Measurements from ENCODE around the gene ZNF385C.

Gene ZNF385C

GRCh38 chr17:42051013-42051400, 47.3 kb downstream of the ZNF385C start:
- Histone ChIP-seq H3K27me3 (ENCODE audit: insufficient read depth, low read length, poor library complexity) (no peaks in the 10 kb centered on the region), H3K4me1 (ENCODE audit: control insufficient read depth, low read depth, low read length) (peaks cover 2% of the 10 kb centered on the region), H2BK120ac (ENCODE audit: low read depth, low read length) (no peak overlapping the region), H3K79me1 (ENCODE audit: low read length) (no peaks in the 10 kb centered on the region), H3K4me2 (ENCODE audit: low read length) (peak overlapping the region; percentile 87), H3K9ac (ENCODE audit: low read length) (peak overlapping the region; percentile 64), H2BK5ac (ENCODE audit: low read length) (no peak overlapping the region), H3K36me3 (ENCODE audit: control insufficient read depth, insufficient read depth, low read length) (no peaks in the 10 kb centered on the region), H3K18ac (ENCODE audit: low read length) (no peak overlapping the region), H2AK5ac (ENCODE audit: low read length) (no peak overlapping the region), H3K79me2 (ENCODE audit: control insufficient read depth, insufficient read depth, low read length) (no peaks in the 10 kb centered on the region), H3K4ac (ENCODE audit: low read depth, low read length) (no peak overlapping the region), H3K56ac (ENCODE audit: low read length) (peak overlapping the region; percentile 70), H3K4me3 (ENCODE audit: low read length) (peak overlapping the region; percentile 47), H4K5ac (ENCODE audit: low read length) (no peak overlapping the region), H3K27ac (ENCODE audit: low read depth, low read length) (no peak overlapping the region), H4K8ac (ENCODE audit: low read depth, low read length) (no peak overlapping the region), H2BK15ac (replicated peaks; ENCODE audit: low read depth) (no peak overlapping the region), H3K23ac (ENCODE audit: low read length) (no peak overlapping the region)
- DNase-seq, result no peak
- no CpG with 5 or more reads among the region's 8 CpGs for WGBS (ENCODE audit: extremely low coverage, insufficient coverage, low lambda C conversion rate)

GRCh38 chr17:42050393-42051012, 47.8 kb downstream of the ZNF385C start, which contains the start of gene C17orf113:
C17orf113 (minus strand) TSS chr17:42050601; CDS start chr17:42043376, 7,225 bp downstream.
- H2BK5ac ChIP-seq (ENCODE audit: low read length), result no peak within 1 kb of the TSS
- no peak within 1 kb of the TSS for H3K27ac ChIP-seq (ENCODE audit: low read depth, low read length)
- no peak within 1 kb of the TSS for H4K8ac ChIP-seq (ENCODE audit: low read depth, low read length)
- H3K36me3 ChIP-seq (ENCODE audit: control insufficient read depth, insufficient read depth, low read length), result no peaks in the 10 kb centered on the region
- H3K56ac ChIP-seq (ENCODE audit: low read length), result peak within 1 kb of the TSS; percentile 79
- peak within 1 kb of the TSS; percentile 87 for H3K4me2 ChIP-seq (ENCODE audit: low read length)
- peak within 1 kb of the TSS; percentile 64 for H3K9ac ChIP-seq (ENCODE audit: low read length)
- no peak within 1 kb of the TSS for H3K23ac ChIP-seq (ENCODE audit: low read length)
- H3K18ac ChIP-seq (ENCODE audit: low read length), result peak within 1 kb of the TSS; percentile 66
- peak; percentile 68 for DNase-seq
- H3K79me2 ChIP-seq (ENCODE audit: control insufficient read depth, insufficient read depth, low read length), result no peaks in the 10 kb centered on the region
- no peak within 1 kb of the TSS for H4K5ac ChIP-seq (ENCODE audit: low read length)
- no peak within 1 kb of the TSS for H2BK15ac ChIP-seq (replicated peaks; ENCODE audit: low read depth)
- peak within 1 kb of the TSS; percentile 47 for H3K4me3 ChIP-seq (ENCODE audit: low read length)
- no peak within 1 kb of the TSS for H3K4ac ChIP-seq (ENCODE audit: low read depth, low read length)
- no peak within 1 kb of the TSS for H2AK5ac ChIP-seq (ENCODE audit: low read length)
- H2BK120ac ChIP-seq (ENCODE audit: low read depth, low read length), result no peak within 1 kb of the TSS
- no CpG with 5 or more reads among the region's 65 CpGs for WGBS (ENCODE audit: extremely low coverage, insufficient coverage, low lambda C conversion rate)
- H3K79me1 ChIP-seq (ENCODE audit: low read length), result no peaks in the 10 kb centered on the region
- H3K4me1 ChIP-seq (ENCODE audit: control insufficient read depth, low read depth, low read length), result peaks cover 2% of the 10 kb centered on the region
- H3K27me3 ChIP-seq (ENCODE audit: insufficient read depth, low read length, poor library complexity), result no peaks in the 10 kb centered on the region

GRCh38 chr17:42049834-42050392, 48.4 kb downstream of the ZNF385C start:
- no peak overlapping the region for H2BK15ac ChIP-seq (replicated peaks; ENCODE audit: low read depth)
- H3K23ac ChIP-seq (ENCODE audit: low read length), result no peak overlapping the region
- peak overlapping the region; percentile 3 for H3K4me3 ChIP-seq (ENCODE audit: low read length)
- no peak for DNase-seq
- no peaks in the 10 kb centered on the region for H3K79me1 ChIP-seq (ENCODE audit: low read length)
- peak overlapping the region; percentile 79 for H3K56ac ChIP-seq (ENCODE audit: low read length)
- no peaks in the 10 kb centered on the region for H3K4me1 ChIP-seq (ENCODE audit: control insufficient read depth, low read depth, low read length)
- no peaks in the 10 kb centered on the region for H3K36me3 ChIP-seq (ENCODE audit: control insufficient read depth, insufficient read depth, low read length)
- H3K27me3 ChIP-seq (ENCODE audit: insufficient read depth, low read length, poor library complexity), result no peaks in the 10 kb centered on the region
- H2BK120ac ChIP-seq (ENCODE audit: low read depth, low read length), result no peak overlapping the region
- H3K27ac ChIP-seq (ENCODE audit: low read depth, low read length), result no peak overlapping the region
- no peak overlapping the region for H2AK5ac ChIP-seq (ENCODE audit: low read length)
- H3K4me2 ChIP-seq (ENCODE audit: low read length), result peak overlapping the region; percentile 59
- no peak overlapping the region for H3K18ac ChIP-seq (ENCODE audit: low read length)
- peak overlapping the region; percentile 62 for H3K9ac ChIP-seq (ENCODE audit: low read length)
- no peak overlapping the region for H4K8ac ChIP-seq (ENCODE audit: low read depth, low read length)
- H3K4ac ChIP-seq (ENCODE audit: low read depth, low read length), result no peak overlapping the region
- no peak overlapping the region for H2BK5ac ChIP-seq (ENCODE audit: low read length)
- H4K5ac ChIP-seq (ENCODE audit: low read length), result no peak overlapping the region
- no peaks in the 10 kb centered on the region for H3K79me2 ChIP-seq (ENCODE audit: control insufficient read depth, insufficient read depth, low read length)
- no CpG with 5 or more reads among the region's 7 CpGs for WGBS (ENCODE audit: extremely low coverage, insufficient coverage, low lambda C conversion rate)

DNA sequence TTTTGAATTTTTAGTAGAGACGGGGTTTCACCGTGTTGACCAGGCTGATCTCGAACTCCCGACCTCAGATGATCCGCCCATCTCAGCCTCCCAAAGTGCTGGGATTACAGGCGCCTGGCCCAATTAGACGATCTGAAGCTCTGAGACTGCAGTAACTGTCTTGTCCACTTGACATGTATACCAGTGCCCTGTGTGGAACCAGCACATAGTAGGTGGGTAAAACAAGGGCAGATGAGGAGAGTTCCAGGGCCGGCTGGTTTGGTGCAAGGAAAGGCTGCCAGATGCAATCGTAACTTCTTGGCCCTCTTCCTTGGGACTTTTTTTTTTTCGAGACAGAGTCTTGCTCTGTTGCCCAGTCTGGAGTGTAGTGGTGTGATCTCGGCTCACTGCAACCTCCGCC, 50.9 kb downstream of the ZNF385C start:
- H3K4me2 ChIP-seq (ENCODE audit: low read length), result no peak overlapping the region
- no peak overlapping the region for H3K56ac ChIP-seq (ENCODE audit: low read length)
- H3K4ac ChIP-seq (ENCODE audit: low read depth, low read length), result no peak overlapping the region
- H2BK15ac ChIP-seq (replicated peaks; ENCODE audit: low read depth), result no peak overlapping the region
- no peak overlapping the region for H3K4me3 ChIP-seq (ENCODE audit: low read length)
- H3K79me2 ChIP-seq (ENCODE audit: control insufficient read depth, insufficient read depth, low read length), result no peaks in the 10 kb centered on the region
- H3K36me3 ChIP-seq (ENCODE audit: control insufficient read depth, insufficient read depth, low read length), result no peaks in the 10 kb centered on the region
- H2BK5ac ChIP-seq (ENCODE audit: low read length), result no peak overlapping the region
- H4K8ac ChIP-seq (ENCODE audit: low read depth, low read length), result no peak overlapping the region
- H2BK120ac ChIP-seq (ENCODE audit: low read depth, low read length), result no peak overlapping the region
- H3K23ac ChIP-seq (ENCODE audit: low read length), result no peak overlapping the region
- WGBS (ENCODE audit: extremely low coverage, insufficient coverage, low lambda C conversion rate), result no CpG with 5 or more reads among the region's 12 CpGs
- no peaks in the 10 kb centered on the region for H3K27me3 ChIP-seq (ENCODE audit: insufficient read depth, low read length, poor library complexity)
- H3K27ac ChIP-seq (ENCODE audit: low read depth, low read length), result no peak overlapping the region
- no peaks in the 10 kb centered on the region for H3K4me1 ChIP-seq (ENCODE audit: control insufficient read depth, low read depth, low read length)
- H3K9ac ChIP-seq (ENCODE audit: low read length), result no peak overlapping the region
- DNase-seq, result no peak
- H2AK5ac ChIP-seq (ENCODE audit: low read length), result no peak overlapping the region
- no peak overlapping the region for H4K5ac ChIP-seq (ENCODE audit: low read length)
- H3K79me1 ChIP-seq (ENCODE audit: low read length), result no peaks in the 10 kb centered on the region
- no peak overlapping the region for H3K18ac ChIP-seq (ENCODE audit: low read length)

GRCh38 chr17:42045719-42046118, 52.6 kb downstream of the ZNF385C start:
- WGBS (ENCODE audit: extremely low coverage, insufficient coverage, low lambda C conversion rate), result no CpG with 5 or more reads among the region's 1 CpG
- Histone ChIP-seq H3K23ac (ENCODE audit: low read length) (no peak overlapping the region), H4K8ac (ENCODE audit: low read depth, low read length) (no peak overlapping the region)

More at GRCh38 chr17:42045719-42046118, 52.6 kb downstream of the ZNF385C start:
- Histone ChIP-seq H2AK5ac (ENCODE audit: low read length) (no peak overlapping the region), H3K4me2 (ENCODE audit: low read length) (no peak overlapping the region), H3K56ac (ENCODE audit: low read length) (no peak overlapping the region), H2BK120ac (ENCODE audit: low read depth, low read length) (no peak overlapping the region), H3K4me3 (ENCODE audit: low read length) (no peak overlapping the region), H3K79me2 (ENCODE audit: control insufficient read depth, insufficient read depth, low read length) (no peaks in the 10 kb centered on the region), H3K4me1 (ENCODE audit: control insufficient read depth, low read depth, low read length) (no peaks in the 10 kb centered on the region), H2BK5ac (ENCODE audit: low read length) (no peak overlapping the region), H2BK15ac (replicated peaks; ENCODE audit: low read depth) (no peak overlapping the region), H3K4ac (ENCODE audit: low read depth, low read length) (no peak overlapping the region), H3K27ac (ENCODE audit: low read depth, low read length) (no peak overlapping the region), H3K18ac (ENCODE audit: low read length) (no peak overlapping the region), H3K9ac (ENCODE audit: low read length) (no peak overlapping the region), H3K27me3 (ENCODE audit: insufficient read depth, low read length, poor library complexity) (no peaks in the 10 kb centered on the region), H4K5ac (ENCODE audit: low read length) (no peak overlapping the region), H3K79me1 (ENCODE audit: low read length) (no peaks in the 10 kb centered on the region), H3K36me3 (ENCODE audit: control insufficient read depth, insufficient read depth, low read length) (no peaks in the 10 kb centered on the region)
- DNase-seq, result no peak

All from mesendoderm (in vitro differentiated cells).